ENCODE measurements around the gene GPHN. TPM values are rescaled to one million over a fixed set of nuclear protein-coding genes. Genes with fewer than 3 reads are reported as not detected.

Gene GPHN
- total and polyA plus RNA-seq, 7 donors = 8.1 to 39.7 (median 22.3) TPM

- DNase-seq = no peak
- Histone ChIP-seq H3K9me3 (no peaks in the 10 kb centered on the region), H3K27ac (no peak overlapping the region), H3K27me3 (ENCODE audit: insufficient read depth in 3 of 3, low read length in 2 of 3) (no peaks in the 10 kb centered on the region), H3K36me3 (ENCODE audit: insufficient read depth in 1 of 2, low read depth in 1 of 2) (no peaks in the 10 kb centered on the region), H3K4me1 (no peaks in the 10 kb centered on the region), H3K4me3 (no peak overlapping the region)
- intact Hi-C loops (cut with DNase I) = no loop called here
- WGBS, 3 donors = 96 to 98% (median 97%) methylated on average over 5 of the region's 5 CpGs
- TF ChIP-seq, protein P1, sequence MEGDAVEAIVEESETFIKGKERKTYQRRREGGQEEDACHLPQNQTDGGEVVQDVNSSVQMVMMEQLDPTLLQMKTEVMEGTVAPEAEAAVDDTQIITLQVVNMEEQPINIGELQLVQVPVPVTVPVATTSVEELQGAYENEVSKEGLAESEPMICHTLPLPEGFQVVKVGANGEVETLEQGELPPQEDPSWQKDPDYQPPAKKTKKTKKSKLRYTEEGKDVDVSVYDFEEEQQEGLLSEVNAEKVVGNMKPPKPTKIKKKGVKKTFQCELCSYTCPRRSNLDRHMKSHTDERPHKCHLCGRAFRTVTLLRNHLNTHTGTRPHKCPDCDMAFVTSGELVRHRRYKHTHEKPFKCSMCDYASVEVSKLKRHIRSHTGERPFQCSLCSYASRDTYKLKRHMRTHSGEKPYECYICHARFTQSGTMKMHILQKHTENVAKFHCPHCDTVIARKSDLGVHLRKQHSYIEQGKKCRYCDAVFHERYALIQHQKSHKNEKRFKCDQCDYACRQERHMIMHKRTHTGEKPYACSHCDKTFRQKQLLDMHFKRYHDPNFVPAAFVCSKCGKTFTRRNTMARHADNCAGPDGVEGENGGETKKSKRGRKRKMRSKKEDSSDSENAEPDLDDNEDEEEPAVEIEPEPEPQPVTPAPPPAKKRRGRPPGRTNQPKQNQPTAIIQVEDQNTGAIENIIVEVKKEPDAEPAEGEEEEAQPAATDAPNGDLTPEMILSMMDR (IDR thresholded peaks at IDR 0.05) = no peak
- ATAC-seq = no peak
Measured at GRCh38 chr14:66859063-66859671, 351.2 kb downstream of the GPHN start.

DNA sequence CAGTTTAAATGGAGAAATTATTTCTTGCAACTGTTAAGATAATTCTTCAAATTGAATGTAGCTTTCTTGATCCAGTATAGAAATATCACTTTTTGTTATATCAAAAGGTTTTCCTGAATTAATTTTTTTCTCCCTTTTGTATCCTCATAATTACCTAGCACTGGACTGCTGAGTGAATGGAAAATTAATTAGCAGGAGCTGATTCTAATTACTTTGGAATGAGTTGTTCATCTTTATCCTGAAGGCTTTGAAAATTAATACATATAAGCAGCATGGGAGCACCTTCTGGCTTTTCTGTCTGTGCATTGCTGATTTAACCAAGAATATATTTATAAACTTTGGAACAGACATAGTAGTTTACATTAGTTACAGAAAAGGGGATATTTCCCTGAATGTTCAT is 373.6 kb downstream of the GPHN start:
- Histone ChIP-seq H3K36me3 (ENCODE audit: insufficient read depth in 1 of 2, low read depth in 1 of 2) (no peaks in the 10 kb centered on the region), H3K4me3 (no peak overlapping the region), H3K4me1 (no peaks in the 10 kb centered on the region), H3K27me3 (ENCODE audit: insufficient read depth in 3 of 3, low read length in 2 of 3) (no peaks in the 10 kb centered on the region), H3K9me3 (peaks cover 4% of the 10 kb centered on the region), H3K27ac (no peak overlapping the region)
- TF ChIP-seq, protein P1 (IDR thresholded peaks at IDR 0.05) = no peak
- ATAC-seq (no peak), DNase-seq (no peak)
- intact Hi-C loops (cut with DNase I) = no loop called here

DNA sequence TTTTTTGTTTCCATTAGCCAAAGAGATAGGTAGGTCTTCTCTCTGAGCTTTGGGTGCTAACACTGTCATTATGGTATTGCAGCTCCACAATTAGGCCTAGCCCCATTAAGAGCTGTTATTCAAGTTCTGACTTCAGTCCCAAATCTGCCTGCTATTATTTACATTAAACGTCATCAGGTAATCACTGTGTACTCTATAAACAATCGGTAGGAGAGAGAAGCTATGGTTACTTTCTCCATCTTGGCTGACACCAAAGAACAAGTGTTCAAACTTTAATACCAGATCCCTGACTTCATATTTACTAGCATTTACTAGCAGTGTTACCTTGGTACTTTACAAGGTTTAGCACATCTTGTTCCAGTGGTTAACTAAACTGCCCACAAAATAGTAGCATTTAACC is 376.2 kb downstream of the GPHN start:
- TF ChIP-seq, protein P1 (IDR thresholded peaks at IDR 0.05) = no peak
- intact Hi-C loops (cut with DNase I) = no loop called here
- DNase-seq (no peak), ATAC-seq (no peak)
- no peak overlapping the region for H3K4me3 ChIP-seq
- H3K36me3 ChIP-seq (ENCODE audit: insufficient read depth in 1 of 2, low read depth in 1 of 2) = no peaks in the 10 kb centered on the region
- no peaks in the 10 kb centered on the region for H3K27me3 ChIP-seq (ENCODE audit: insufficient read depth in 3 of 3, low read length in 2 of 3)
- no peaks in the 10 kb centered on the region for H3K4me1 ChIP-seq
- 54 to 67% (median 66%) methylated on average over 2 of the region's 2 CpGs for WGBS, 3 donors
- no peak overlapping the region for H3K27ac ChIP-seq
- H3K9me3 ChIP-seq = no peaks in the 10 kb centered on the region

GRCh38 chr14:66900719-66901118 is 392.8 kb downstream of the GPHN start:
- WGBS, 3 donors = 59 to 76% (median 74%) methylated on average over 2 of the region's 2 CpGs
- TF ChIP-seq, protein P1 (IDR thresholded peaks at IDR 0.05) = no peak
- DNase-seq = no peak
- Histone ChIP-seq H3K4me1 (no peaks in the 10 kb centered on the region), H3K27me3 (ENCODE audit: insufficient read depth in 3 of 3, low read length in 2 of 3) (no peaks in the 10 kb centered on the region), H3K36me3 (ENCODE audit: insufficient read depth in 1 of 2, low read depth in 1 of 2) (no peaks in the 10 kb centered on the region), H3K9me3 (peaks cover 8% of the 10 kb centered on the region), H3K4me3 (no peak overlapping the region), H3K27ac (no peak overlapping the region)
- ATAC-seq = no peak
- intact Hi-C loops (cut with DNase I) = no loop called here

DNA sequence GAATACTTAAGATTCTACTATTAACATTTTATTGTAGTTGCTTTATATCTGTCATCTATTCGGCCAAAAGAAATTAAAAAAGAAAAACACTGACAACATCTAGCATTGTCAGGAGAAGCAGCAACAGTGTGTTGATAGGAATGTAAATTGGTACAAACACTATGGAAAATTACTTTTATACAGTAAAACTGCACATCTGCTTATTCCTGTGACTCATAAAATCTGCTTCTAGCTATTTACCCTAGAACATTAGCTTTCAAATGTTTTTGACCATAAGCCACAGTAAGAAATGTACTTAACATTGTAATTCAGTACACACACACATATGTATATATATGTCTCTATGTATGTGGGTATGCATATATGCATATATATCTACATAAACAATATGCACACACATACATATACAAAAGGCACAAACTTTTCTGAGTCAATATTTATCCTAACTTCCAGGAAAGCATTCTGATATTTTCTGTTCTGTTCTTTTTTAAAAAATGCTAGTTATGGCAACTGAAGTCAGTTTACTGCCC is 402.4 kb downstream of the GPHN start:
- WGBS, 3 donors = 88 to 100% (median 90%) methylated on average over 1 of the region's 1 CpG
- no peak for ATAC-seq
- TF ChIP-seq, protein P1 (IDR thresholded peaks at IDR 0.05) = no peak

More for the DNA sequence above, 402.4 kb downstream of the GPHN start:
- Histone ChIP-seq H3K9me3 (no peaks in the 10 kb centered on the region), H3K27ac (no peak overlapping the region), H3K4me1 (no peaks in the 10 kb centered on the region), H3K4me3 (no peak overlapping the region), H3K36me3 (ENCODE audit: insufficient read depth in 1 of 2, low read depth in 1 of 2) (no peaks in the 10 kb centered on the region), H3K27me3 (ENCODE audit: insufficient read depth in 3 of 3, low read length in 2 of 3) (no peaks in the 10 kb centered on the region)
- intact Hi-C loops (cut with DNase I) = no loop called here
- no peak for DNase-seq
